HG03575 (cell line): Measurements from ENCODE around the gene ACTR3C.

Source experiments
- ATAC-seq: cut with Tn5 transposase; IDR thresholded peaks from one replicate; pipeline ENCODE4 v1.9.1; 2021; ENCODE audit not compliant: unreplicated experiment, insufficient number of reproducible peaks, low FRiP score; ENCODE audit errors: extremely low read depth

Gene ACTR3C

GRCh38 chr7:150360363-150361058 is 37.2 kb upstream of the ACTR3C start:
- no peak for ATAC-seq

- ATAC-seq: no peak
These were observed 36.4 kb upstream of the ACTR3C start for GRCh38 chr7:150359622-150360362.

DNA sequence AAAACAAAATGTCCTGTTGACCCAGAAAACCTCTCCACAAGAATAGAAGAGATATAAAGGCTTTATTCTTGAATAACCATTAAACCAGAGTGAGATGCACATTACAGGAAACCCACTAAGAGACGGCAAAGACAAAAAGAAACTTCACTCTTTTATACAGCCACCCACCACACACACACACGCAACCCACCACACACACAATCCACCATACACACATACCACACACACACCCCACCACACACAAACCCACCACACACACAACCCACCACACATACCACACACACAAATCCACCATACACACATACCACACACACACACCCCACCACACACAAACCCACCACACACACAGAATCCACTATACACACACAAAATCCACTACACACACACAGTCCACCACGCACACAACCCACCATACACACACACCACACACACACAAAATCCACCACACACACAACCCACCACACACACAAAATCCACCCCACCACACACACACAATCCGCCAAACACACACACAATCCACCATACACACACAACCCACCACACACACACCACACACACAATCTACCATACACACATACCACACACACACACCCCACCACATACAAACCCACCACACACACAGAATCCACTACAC is 35.8 kb upstream of the ACTR3C start:
- no peak for ATAC-seq

DNA sequence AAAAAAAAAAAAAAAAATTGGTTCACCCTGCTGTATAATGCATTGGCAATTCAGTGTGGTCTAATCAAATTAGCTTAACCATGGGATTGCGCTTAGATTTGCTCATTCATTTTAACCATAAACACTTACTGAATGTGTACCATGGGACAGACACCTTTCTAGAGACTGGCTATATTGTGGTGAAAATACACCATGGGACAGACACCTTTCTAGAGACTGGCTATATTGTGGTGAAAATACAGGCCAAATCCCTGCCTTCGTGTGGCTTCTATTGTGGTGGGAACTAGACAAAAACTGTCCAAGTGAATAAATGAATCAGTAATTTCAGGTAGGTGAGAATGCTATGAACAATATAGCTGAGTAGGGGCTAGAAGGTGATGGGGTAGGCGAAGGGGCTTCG is 35.1 kb upstream of the ACTR3C start:
- ATAC-seq: no peak

GRCh38 chr7:150357771-150358427 is 34.6 kb upstream of the ACTR3C start:
- no peak for ATAC-seq

GRCh38 chr7:150357270-150357669 is 33.9 kb upstream of the ACTR3C start:
- ATAC-seq: no peak

DNA sequence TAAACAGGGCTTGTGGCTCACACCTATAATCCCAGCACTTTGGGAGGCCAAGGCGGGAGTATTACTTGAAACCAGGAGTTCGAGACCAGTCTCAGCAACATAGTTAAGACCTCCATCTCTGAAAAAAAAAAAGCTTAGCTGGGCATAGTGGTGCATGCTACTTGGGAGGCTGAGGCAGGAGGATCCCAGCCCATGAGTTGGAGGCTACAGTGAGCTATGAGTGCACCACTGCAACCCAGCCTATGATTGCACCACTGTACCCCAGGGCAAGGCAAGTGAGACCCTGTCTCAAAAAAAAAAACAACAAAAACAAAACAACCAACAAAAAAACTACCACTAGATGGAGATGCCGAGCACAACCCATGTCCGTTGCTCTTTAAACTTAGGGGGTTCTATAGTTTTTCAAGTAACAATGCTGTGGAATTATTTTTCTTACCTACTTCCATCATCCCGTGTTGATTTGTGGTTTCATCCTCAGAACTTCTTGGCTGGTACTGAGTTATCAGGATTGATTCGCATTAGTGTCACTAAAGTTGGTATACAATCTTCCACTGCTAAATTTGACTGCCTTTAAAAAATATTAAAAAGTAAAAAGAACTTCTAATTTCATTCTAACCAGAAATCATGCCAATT is 33.0 kb upstream of the ACTR3C start:
- no peak for ATAC-seq

- ATAC-seq: no peak
These were observed 32.3 kb upstream of the ACTR3C start for GRCh38 chr7:150355666-150356059.

- ATAC-seq: no peak
These were observed 28.3 kb upstream of the ACTR3C start for GRCh38 chr7:150351587-150352194.

DNA sequence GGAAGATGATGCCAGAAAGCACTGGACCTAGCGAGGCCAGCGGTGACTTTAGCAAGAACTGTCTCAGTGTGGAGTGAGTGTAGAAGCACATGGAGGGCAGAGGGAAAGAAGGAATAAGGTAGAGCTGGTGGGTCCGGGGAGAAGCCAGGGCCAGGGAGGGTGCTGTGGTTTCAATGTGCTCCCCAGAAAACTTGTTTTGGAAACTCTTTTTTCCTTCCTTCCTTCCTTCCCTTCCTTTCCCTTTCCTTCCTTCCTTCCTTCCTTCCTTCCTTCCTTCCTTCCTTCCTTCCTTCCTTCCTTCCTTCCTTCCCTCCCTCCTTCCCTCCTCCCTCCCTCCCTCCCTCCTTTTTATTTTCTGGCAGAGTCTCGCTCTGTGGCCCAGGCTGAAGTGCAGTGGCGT is 23.6 kb upstream of the ACTR3C start:
- ATAC-seq: no peak

GRCh38 chr7:150345012-150345411 is 21.7 kb upstream of the ACTR3C start:
- ATAC-seq: no peak

DNA sequence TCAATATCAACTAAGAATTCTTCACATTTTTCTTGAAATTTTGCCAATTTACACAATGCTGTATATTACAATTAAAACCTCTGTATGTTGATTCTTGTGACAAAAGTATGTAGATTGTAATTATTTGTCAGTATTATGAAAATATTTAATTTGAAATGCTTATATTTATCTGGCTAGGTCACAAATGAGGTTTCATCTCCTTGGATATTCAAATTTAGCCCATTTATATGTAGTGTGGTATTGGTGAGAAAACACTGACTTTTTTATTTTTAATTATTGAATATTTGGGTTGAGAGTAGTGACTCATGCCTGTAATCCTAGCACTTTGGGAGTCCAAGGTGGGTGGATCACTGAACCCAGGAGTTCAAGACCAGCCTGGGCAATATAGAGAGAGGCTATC is 21.0 kb upstream of the ACTR3C start:
- no peak for ATAC-seq

DNA sequence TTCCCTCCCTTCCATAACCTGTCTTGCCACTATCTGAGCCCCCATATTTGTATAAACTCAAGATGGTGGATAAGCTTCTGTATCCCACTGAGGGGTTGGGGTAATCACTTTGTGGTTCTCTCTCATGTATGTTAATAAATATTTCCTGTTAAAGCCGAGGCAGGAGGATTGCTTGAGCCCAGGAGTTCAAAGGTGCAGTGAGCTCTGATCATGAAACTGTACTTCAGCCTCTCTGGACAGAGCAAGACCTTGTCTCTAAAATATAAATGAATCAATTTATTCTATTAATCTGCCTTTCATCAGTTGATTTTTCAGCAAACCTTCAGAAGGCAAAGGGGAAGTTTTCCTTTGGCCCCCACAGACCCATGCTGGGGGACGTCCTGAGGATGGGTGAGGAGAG is 19.9 kb upstream of the ACTR3C start:
- no peak for ATAC-seq

DNA sequence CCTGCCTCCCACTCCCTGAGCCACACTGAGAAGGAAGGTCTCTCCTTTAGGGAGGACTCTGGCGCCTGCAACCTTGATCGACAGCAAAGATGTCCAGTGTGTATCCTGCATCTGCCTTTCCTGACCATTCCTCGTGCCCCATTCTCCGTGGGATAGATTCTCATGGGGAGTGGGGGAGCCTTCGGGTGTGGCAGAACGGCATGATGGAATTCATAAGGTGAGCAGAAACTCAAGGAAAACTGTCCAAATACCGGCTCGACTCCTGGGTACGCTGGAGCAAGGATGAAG is 18.7 kb upstream of the ACTR3C start:
- no peak for ATAC-seq

DNA sequence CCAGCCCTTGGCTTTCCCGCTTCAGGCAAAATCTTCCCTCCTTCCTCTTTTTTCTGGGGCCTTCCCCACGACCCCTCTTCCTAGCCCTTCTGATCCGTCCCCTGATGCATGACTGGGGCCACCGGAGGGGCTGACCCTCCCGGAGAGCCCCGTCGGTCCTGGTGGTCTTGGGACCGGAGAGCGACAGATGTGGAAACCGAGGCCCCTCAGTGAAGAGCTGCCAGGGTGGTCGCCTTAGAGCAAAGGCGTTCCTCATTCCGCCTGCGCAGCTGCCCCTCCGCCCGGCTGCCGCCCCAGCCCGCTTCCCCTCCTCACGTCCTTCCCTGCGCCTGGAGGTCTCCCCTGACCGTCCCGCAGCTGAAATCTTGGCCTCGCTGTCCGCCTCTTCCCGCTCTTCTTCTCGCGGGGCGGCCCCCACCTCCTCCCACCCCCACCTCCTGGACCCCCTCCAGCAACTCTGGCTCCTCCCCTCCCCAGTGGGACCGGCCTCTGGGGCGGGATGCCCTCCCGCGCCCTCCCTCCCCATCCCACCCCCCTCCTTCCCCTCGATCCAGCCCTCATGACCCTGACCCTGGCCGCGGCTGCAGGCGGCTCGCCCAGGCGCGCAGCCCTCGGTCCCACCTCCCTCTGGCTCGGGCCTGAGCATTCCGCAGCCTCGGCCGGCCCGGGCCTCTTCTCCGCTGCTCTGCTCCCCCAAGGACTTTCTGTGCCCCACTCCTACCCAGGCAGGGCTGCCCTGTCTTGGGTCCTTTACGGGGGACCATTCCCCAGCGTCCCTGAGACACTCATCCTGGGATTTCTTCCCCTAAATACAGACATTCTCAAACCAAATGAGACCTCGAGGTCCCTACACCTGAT is 18.1 kb upstream of the ACTR3C start, which contains the start of gene RARRES2:
Gene RARRES2 (minus strand): TSS at position 367 of the 858 bp plus-strand sequence. CDS start 1,020 bp downstream, outside the sequence.
- no peak for ATAC-seq

DNA sequence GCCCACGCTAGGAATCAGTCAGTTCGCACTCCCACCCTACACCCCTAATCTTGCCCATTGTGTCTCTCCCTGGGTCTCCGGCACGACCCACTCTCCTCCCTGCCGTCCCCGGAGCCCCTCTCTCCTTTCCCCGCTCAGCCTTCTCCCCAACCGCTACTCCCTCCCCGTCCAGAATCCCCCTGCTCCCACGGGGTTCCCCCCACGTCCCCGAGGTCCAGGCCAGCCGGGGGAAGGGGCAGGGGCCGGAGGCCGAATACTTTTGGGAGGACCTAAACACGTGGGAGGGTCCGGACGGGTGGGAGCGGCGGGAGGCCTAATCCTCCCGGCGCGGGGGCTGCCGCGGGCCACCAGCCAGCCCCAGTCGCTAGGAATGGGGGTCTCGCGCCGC is 17.5 kb upstream of the ACTR3C start:
- ATAC-seq: no peak

- no peak for ATAC-seq
These were observed 16.8 kb upstream of the ACTR3C start for GRCh38 chr7:150340024-150340749.

DNA sequence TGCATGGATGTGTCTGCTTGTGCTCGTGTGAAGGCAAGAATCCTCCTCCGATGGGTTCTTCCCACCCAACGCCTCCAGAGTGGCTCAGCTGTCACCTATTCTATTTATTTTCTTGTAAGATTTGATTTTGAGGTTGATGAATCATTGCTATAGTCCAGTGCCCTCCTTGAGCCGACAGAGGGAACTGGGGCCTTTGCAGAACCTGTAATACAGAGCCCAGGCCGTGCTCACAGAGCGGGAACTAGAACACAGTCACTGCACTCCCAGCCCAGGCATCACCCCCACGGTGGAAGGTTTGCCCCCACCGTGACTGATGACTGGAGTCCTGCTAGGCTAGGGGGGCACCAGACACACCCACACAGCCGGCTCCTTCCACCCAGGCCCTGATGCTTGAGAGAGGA is 16.1 kb upstream of the ACTR3C start:
- no peak for ATAC-seq
